ENCODE data around the gene MLKL. TPM values are rescaled to one million over a fixed set of nuclear protein-coding genes. Genes with fewer than 3 reads are reported as not detected.
A peak's percentile ranks its signal among the peaks of the same experiment; 100 is the strongest.
"Not testable (repeated sequence)": the region's sequence is repeated elsewhere in the genome, so short reads cannot be mapped to it uniquely, and the experiment has no call there.

Gene MLKL
- total RNA-seq, 1 experiment from 2014 or later, result 6.8 TPM

GRCh38 chr16:74709441-74709877, 8.8 kb upstream of the MLKL start:
- peak; percentile 67 to 69 for DNase-seq (ENCODE audit: low read depth in 1 of 2, low spot score in 2 of 2)
- no peaks in the 10 kb centered on the region for H3K9me3 ChIP-seq (replicated peaks)

DNA sequence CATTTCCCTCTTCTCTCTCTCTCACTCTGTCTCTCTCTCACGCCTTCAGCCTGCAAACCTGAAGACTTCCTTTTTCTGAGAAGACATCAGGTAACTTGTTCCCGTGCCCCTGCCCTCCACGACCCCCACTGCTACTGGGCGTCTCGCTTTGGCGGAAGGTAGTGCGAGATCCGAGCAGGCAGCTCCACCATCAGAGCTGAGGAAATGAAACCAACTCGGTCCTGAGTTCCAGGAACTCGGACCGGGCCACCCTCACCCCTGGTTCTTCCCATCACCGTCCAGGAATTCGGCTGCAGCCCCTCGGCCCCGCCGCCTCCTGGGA, 585 bp downstream of the MLKL start:
- DNase-seq (ENCODE audit: low read depth in 1 of 2, low spot score in 2 of 2), result no peak
- Histone ChIP-seq H3K4me3 (peak overlapping the region; percentile 62), H3K27me3 (replicated peaks) (no peaks in the 10 kb centered on the region), H3K4me1 (replicated peaks) (peaks cover 10% of the 10 kb centered on the region), H3K9me3 (replicated peaks) (no peaks in the 10 kb centered on the region), H3K36me3 (peaks cover 5% of the 10 kb centered on the region), H3K27ac (peak overlapping the region; percentile 51)

More at GRCh38 chr16:74709441-74709877, 8.8 kb upstream of the MLKL start:
- Histone ChIP-seq H3K36me3 (no peaks in the 10 kb centered on the region), H3K4me1 (replicated peaks) (no peaks in the 10 kb centered on the region), H3K27me3 (replicated peaks) (no peaks in the 10 kb centered on the region), H3K4me3 (no peak overlapping the region), H3K27ac (no peak overlapping the region)

- H3K4me3 ChIP-seq, result peak overlapping the region; percentile 62
- H3K27ac ChIP-seq, result no peak overlapping the region
- no peaks in the 10 kb centered on the region for H3K27me3 ChIP-seq (replicated peaks)
- DNase-seq (ENCODE audit: low read depth in 1 of 2, low spot score in 2 of 2), result no peak
- H3K4me1 ChIP-seq (replicated peaks), result peaks cover 10% of the 10 kb centered on the region
- no peaks in the 10 kb centered on the region for H3K9me3 ChIP-seq (replicated peaks)
- peaks cover 6% of the 10 kb centered on the region for H3K36me3 ChIP-seq
Measured at GRCh38 chr16:74699666-74700065, 996 bp downstream of the MLKL start.

DNA sequence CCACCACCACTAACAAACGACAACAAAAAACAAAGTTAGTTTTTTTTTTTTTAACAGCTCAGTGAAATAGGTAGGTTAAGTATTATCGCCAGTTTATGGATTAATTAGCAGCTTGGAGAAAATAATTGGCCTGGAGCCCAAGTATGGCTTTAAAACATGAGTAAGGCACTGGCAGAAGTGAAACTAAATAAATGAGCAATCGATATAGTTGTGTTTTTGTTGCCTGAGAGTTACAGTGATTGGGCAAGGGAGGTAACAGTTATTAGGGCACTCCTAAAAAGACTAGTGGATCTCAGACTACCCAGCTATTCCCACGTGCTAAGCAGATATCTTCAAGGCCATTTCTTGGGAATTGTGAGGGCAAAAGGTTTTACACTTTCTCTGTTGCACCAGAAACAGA, 2.4 kb downstream of the MLKL start:
- Histone ChIP-seq H3K36me3 (peaks cover 6% of the 10 kb centered on the region), H3K27ac (no peak overlapping the region), H3K27me3 (replicated peaks) (no peaks in the 10 kb centered on the region), H3K4me1 (replicated peaks) (peaks cover 10% of the 10 kb centered on the region), H3K4me3 (no peak overlapping the region), H3K9me3 (replicated peaks) (no peaks in the 10 kb centered on the region)
- DNase-seq (ENCODE audit: low read depth in 1 of 2, low spot score in 2 of 2), result no peak

GRCh38 chr16:74695450-74696422, 4.9 kb downstream of the MLKL start:
- Histone ChIP-seq H3K27me3 (replicated peaks) (no peaks in the 10 kb centered on the region), H3K27ac (no peak overlapping the region)

GRCh38 chr16:74691093-74691855, 9.4 kb downstream of the MLKL start:
- Histone ChIP-seq H3K36me3 (peaks cover 17% of the 10 kb centered on the region), H3K4me3 (no peak overlapping the region), H3K27ac (no peak overlapping the region), H3K4me1 (replicated peaks) (no peaks in the 10 kb centered on the region), H3K9me3 (replicated peaks) (no peaks in the 10 kb centered on the region), H3K27me3 (replicated peaks) (no peaks in the 10 kb centered on the region)
- no peak for DNase-seq (ENCODE audit: low read depth in 1 of 2, low spot score in 2 of 2)

More at GRCh38 chr16:74695450-74696422, 4.9 kb downstream of the MLKL start:
- Histone ChIP-seq H3K4me3 (peak overlapping the region; percentile 29), H3K4me1 (replicated peaks) (peaks cover 3% of the 10 kb centered on the region; the same call in 1 of the 2 replicates), H3K36me3 (peaks cover 6% of the 10 kb centered on the region), H3K9me3 (replicated peaks) (no peaks in the 10 kb centered on the region)
- DNase-seq (ENCODE audit: low read depth in 1 of 2, low spot score in 2 of 2), result peak; percentile 74 to 84

DNA sequence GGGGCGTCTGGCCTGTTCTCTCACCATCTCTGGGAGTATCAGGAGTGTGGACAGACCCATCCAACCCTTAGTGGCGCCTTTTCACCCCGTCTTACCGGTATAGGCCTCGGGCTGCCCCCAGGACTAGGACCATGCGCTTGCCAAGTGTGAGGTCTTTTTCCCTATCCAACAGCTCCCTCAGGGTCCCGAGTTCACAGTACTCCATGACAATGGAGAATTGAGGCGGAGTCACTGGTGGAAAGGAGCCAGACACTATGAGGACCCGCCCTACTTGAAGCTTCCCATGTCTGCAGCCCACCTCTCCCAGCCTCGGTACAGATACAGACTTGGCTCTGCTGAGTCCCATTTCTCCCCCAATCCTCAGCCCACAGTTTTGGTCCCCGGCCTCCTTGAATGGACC, 18.1 kb downstream of the MLKL start:
- Histone ChIP-seq H3K27me3 (replicated peaks) (no peaks in the 10 kb centered on the region), H3K4me3 (no peak overlapping the region), H3K4me1 (replicated peaks) (no peaks in the 10 kb centered on the region), H3K36me3 (peaks cover 11% of the 10 kb centered on the region), H3K27ac (no peak overlapping the region), H3K9me3 (replicated peaks) (no peaks in the 10 kb centered on the region)
- no peak for DNase-seq (ENCODE audit: low read depth in 1 of 2, low spot score in 2 of 2)

GRCh38 chr16:74680681-74681080, 20.0 kb downstream of the MLKL start:
- H3K4me3 ChIP-seq, result no peak overlapping the region
- no peak for DNase-seq (ENCODE audit: low read depth in 1 of 2, low spot score in 2 of 2)
- no peaks in the 10 kb centered on the region for H3K4me1 ChIP-seq (replicated peaks)
- H3K27me3 ChIP-seq (replicated peaks), result no peaks in the 10 kb centered on the region
- H3K9me3 ChIP-seq (replicated peaks), result no peaks in the 10 kb centered on the region
- peaks cover 11% of the 10 kb centered on the region for H3K36me3 ChIP-seq
- H3K27ac ChIP-seq, result no peak overlapping the region

- Histone ChIP-seq H3K36me3 (peaks cover 11% of the 10 kb centered on the region), H3K27me3 (replicated peaks) (no peaks in the 10 kb centered on the region), H3K9me3 (replicated peaks) (no peaks in the 10 kb centered on the region), H3K4me1 (replicated peaks) (no peaks in the 10 kb centered on the region), H3K27ac (no peak overlapping the region), H3K4me3 (no peak overlapping the region)
- no peak for DNase-seq (ENCODE audit: low read depth in 1 of 2, low spot score in 2 of 2)
Measured at GRCh38 chr16:74679983-74680382, 20.7 kb downstream of the MLKL start.

GRCh38 chr16:74677868-74678267, 22.8 kb downstream of the MLKL start:
- H3K9me3 ChIP-seq (replicated peaks), result no peaks in the 10 kb centered on the region
- DNase-seq (ENCODE audit: low read depth in 1 of 2, low spot score in 2 of 2), result no peak
- H3K36me3 ChIP-seq, result peaks cover 11% of the 10 kb centered on the region
- no peaks in the 10 kb centered on the region for H3K27me3 ChIP-seq (replicated peaks)
- H3K4me3 ChIP-seq, result no peak overlapping the region
- no peak overlapping the region for H3K27ac ChIP-seq
- no peaks in the 10 kb centered on the region for H3K4me1 ChIP-seq (replicated peaks)

- no peak overlapping the region for H3K4me3 ChIP-seq
- no peaks in the 10 kb centered on the region for H3K4me1 ChIP-seq (replicated peaks)
- H3K27ac ChIP-seq, result no peak overlapping the region
- no peaks in the 10 kb centered on the region for H3K27me3 ChIP-seq (replicated peaks)
- H3K36me3 ChIP-seq, result peaks cover 11% of the 10 kb centered on the region
- H3K9me3 ChIP-seq (replicated peaks), result no peaks in the 10 kb centered on the region
- DNase-seq (ENCODE audit: low read depth in 1 of 2, low spot score in 2 of 2), result no peak
Measured at GRCh38 chr16:74673876-74674275, 26.8 kb downstream of the MLKL start.

DNA sequence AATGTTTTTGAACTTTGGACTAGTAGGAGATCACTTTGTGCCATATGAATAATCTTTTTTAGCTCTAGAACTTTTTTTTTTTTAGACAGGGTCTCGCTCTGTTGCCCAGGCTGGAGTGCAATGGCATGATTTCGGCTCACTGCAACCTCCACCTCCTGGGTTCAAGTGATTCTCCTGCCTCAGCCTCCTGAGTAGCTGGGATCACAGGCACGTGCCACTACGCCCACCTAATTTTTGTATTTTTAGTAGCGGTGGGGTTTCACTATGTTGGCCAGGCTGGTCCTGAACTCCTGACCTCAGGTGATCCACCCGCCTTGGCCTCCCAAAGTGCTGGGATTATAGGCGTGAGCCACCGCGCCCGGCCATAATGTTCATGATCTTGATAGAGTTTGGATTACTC, 31.8 kb downstream of the MLKL start:
- Histone ChIP-seq H3K4me1 (replicated peaks) (peaks cover 12% of the 10 kb centered on the region), H3K36me3 (peaks cover 31% of the 10 kb centered on the region)
- not testable (repeated sequence) for H3K27ac ChIP-seq; DNase-seq (ENCODE audit: low read depth in 1 of 2, low spot score in 2 of 2); H3K9me3 ChIP-seq (replicated peaks); H3K27me3 ChIP-seq (replicated peaks); H3K4me3 ChIP-seq

GRCh38 chr16:74667255-74667700, 33.4 kb downstream of the MLKL start:
- Histone ChIP-seq H3K9me3 (replicated peaks) (no peaks in the 10 kb centered on the region), H3K4me3 (peak overlapping the region; percentile 78), H3K27ac (peak overlapping the region; percentile 84), H3K4me1 (replicated peaks) (peaks cover 12% of the 10 kb centered on the region), H3K27me3 (replicated peaks) (no peaks in the 10 kb centered on the region), H3K36me3 (peaks cover 44% of the 10 kb centered on the region)
- peak in 1 of 2 experiments; percentile 55 for DNase-seq (ENCODE audit: low read depth in 1 of 2, low spot score in 2 of 2)
